Activated naive CD4-positive, alpha-beta T cell treated with Interleukin-2 at 50 U/mL for 16 hours (primary cell): ENCODE measurements around the gene GFRAL.

Experiments
- DNase-seq: peaks from one replicate; pipeline ENCODE4 v3.0.0-alpha.2; 2020

The GFRAL gene

GRCh38 chr6:55437141-55437540 lies 109.9 kb downstream of the GFRAL start:
- DNase-seq, result no peak

- no peak for DNase-seq
These were observed 110.9 kb downstream of the GFRAL start for GRCh38 chr6:55438203-55438602.

- DNase-seq, result no peak
These were observed 116.2 kb downstream of the GFRAL start for GRCh38 chr6:55443238-55444134.

GRCh38 chr6:55445648-55446204 lies 118.5 kb downstream of the GFRAL start:
- DNase-seq, result no peak

GRCh38 chr6:55447891-55448290 lies 120.6 kb downstream of the GFRAL start:
- no peak for DNase-seq

GRCh38 chr6:55448451-55448850 lies 121.2 kb downstream of the GFRAL start:
- no peak for DNase-seq

- DNase-seq, result no peak
These were observed 122.0 kb downstream of the GFRAL start for GRCh38 chr6:55449225-55449624.

GRCh38 chr6:55450005-55450404 lies 122.7 kb downstream of the GFRAL start:
- no peak for DNase-seq
